H9 (cell line): Measurements from ENCODE around the gene SPDEF. TPM values are rescaled to one million over a fixed set of nuclear protein-coding genes. Genes with fewer than 3 reads are reported as not detected.

Experiments
- DNase-seq: peaks from one replicate; pipeline ENCODE4 v3.0.0-alpha.2; 2017
- H2AFZ ChIP-seq: one replicate; pipeline ENCODE4 v1.6.1; 2013; ENCODE audit warnings: mild to moderate bottlenecking, low read length, control low read depth, moderate library complexity
- H2AK5ac ChIP-seq: 2 replicates; pipeline ENCODE4 v1.6.1; 2013; ENCODE audit warnings: low read length, control low read depth, mixed read lengths; ENCODE audit not compliant: insufficient read length
- H2BK120ac ChIP-seq: one replicate; pipeline ENCODE4 v1.6.1; 2013; ENCODE audit warnings: low read depth, mild to moderate bottlenecking, low read length, control low read depth, inconsistent platforms; ENCODE audit not compliant: poor library complexity, severe bottlenecking
- H2BK12ac ChIP-seq: 2 replicates; pipeline ENCODE4 v1.6.1; 2013; ENCODE audit warnings: low read length, control low read depth, mixed read lengths, low read depth; ENCODE audit not compliant: insufficient read length
- H2BK15ac ChIP-seq: 2 replicates; pipeline ENCODE4 v1.6.1; 2013; ENCODE audit warnings: low read depth, low read length, control low read depth
- H2BK20ac ChIP-seq: one replicate; pipeline ENCODE4 v1.6.1; 2013; ENCODE audit warnings: low read depth, mild to moderate bottlenecking, low read length, control low read depth, inconsistent platforms; ENCODE audit not compliant: poor library complexity, severe bottlenecking
- H2BK5ac ChIP-seq: 2 replicates; pipeline ENCODE4 v1.6.1; 2013; ENCODE audit warnings: low read length, control low read depth, mixed read lengths; ENCODE audit not compliant: insufficient read length
- H3K14ac ChIP-seq: 2 replicates; pipeline ENCODE4 v1.6.1; 2013; ENCODE audit warnings: low read length, control low read depth; ENCODE audit not compliant: insufficient read depth
- H3K18ac ChIP-seq: 2 replicates; pipeline ENCODE4 v1.6.1; 2013; ENCODE audit warnings: low read depth, mild to moderate bottlenecking, mixed read lengths, low read length, control low read depth; ENCODE audit not compliant: insufficient read length
- H3K23ac ChIP-seq: 2 replicates; pipeline ENCODE4 v1.6.1; 2013; ENCODE audit warnings: low read length, control low read depth, mixed read lengths, low read depth; ENCODE audit not compliant: insufficient read length
- H3K23me2 ChIP-seq: 2 replicates; pipeline ENCODE4 v1.6.1; 2013; ENCODE audit warnings: low read depth, mild to moderate bottlenecking, mixed read lengths, low read length, control low read depth; ENCODE audit not compliant: insufficient read length, poor library complexity, severe bottlenecking
- H3K27ac ChIP-seq: 2 replicates; pipeline ENCODE4 v1.5.1; 2013; ENCODE audit warnings: low read length, control low read depth, mixed read lengths, low read depth; ENCODE audit not compliant: insufficient read length
- H3K27me3 ChIP-seq: 2 replicates; pipeline ENCODE4 v1.6.1; 2013; ENCODE audit warnings: low read length, control low read depth, inconsistent platforms; ENCODE audit not compliant: insufficient read depth
- H3K4ac ChIP-seq: 2 replicates; pipeline ENCODE4 v1.6.1; 2013; ENCODE audit warnings: low read depth, mild to moderate bottlenecking, control low read depth, inconsistent platforms, low read length, moderate library complexity
- H3K4me1 ChIP-seq: 2 replicates; pipeline ENCODE4 v1.6.1; 2013; ENCODE audit warnings: low read length, control low read depth, inconsistent platforms; ENCODE audit not compliant: insufficient read depth
- H3K4me2 ChIP-seq: 2 replicates; pipeline ENCODE4 v1.6.1; 2013; ENCODE audit warnings: low read length, control low read depth, mixed read lengths; ENCODE audit not compliant: insufficient read length, insufficient read depth
- H3K56ac ChIP-seq: 2 replicates; pipeline ENCODE4 v1.6.1; 2013; ENCODE audit warnings: low read depth, mild to moderate bottlenecking, mixed read lengths, low read length, control low read depth; ENCODE audit not compliant: insufficient read length
- H3K79me1 ChIP-seq: 2 replicates; pipeline ENCODE4 v1.6.1; 2013; ENCODE audit warnings: low read depth, mild to moderate bottlenecking, moderate library complexity, low read length, control low read depth, inconsistent platforms; ENCODE audit not compliant: insufficient read depth, poor library complexity, severe bottlenecking
- H3K79me2 ChIP-seq: 2 replicates; pipeline ENCODE4 v1.6.1; 2013; ENCODE audit warnings: low read length, control low read depth, inconsistent platforms; ENCODE audit not compliant: insufficient read depth
- H3K9ac ChIP-seq: 2 replicates; pipeline ENCODE4 v1.6.1; 2013; ENCODE audit warnings: low read length, control low read depth, mixed read lengths; ENCODE audit not compliant: insufficient read length; ENCODE audit errors: extremely low read depth
- H3K9me3 ChIP-seq: one replicate; pipeline ENCODE4 v1.6.1; 2013; ENCODE audit warnings: low read depth, low read length, inconsistent platforms; ENCODE audit not compliant: control insufficient read depth
- H3T11ph ChIP-seq: one replicate; pipeline ENCODE4 v1.6.1; 2013; ENCODE audit warnings: mild to moderate bottlenecking, low read length, control low read depth, inconsistent platforms
- H4K20me1 ChIP-seq: one replicate; pipeline ENCODE4 v1.6.1; 2013; ENCODE audit not compliant: control insufficient read depth, insufficient read length, insufficient read depth
- H4K5ac ChIP-seq: 2 replicates; pipeline ENCODE4 v1.6.1; 2013; ENCODE audit warnings: low read depth, mild to moderate bottlenecking, mixed read lengths, low read length, control low read depth; ENCODE audit not compliant: insufficient read length
- H4K8ac ChIP-seq: replicated peaks from 2 replicates; pipeline ENCODE4 v1.6.1; 2013; ENCODE audit warnings: low read length, control low read depth, mixed read lengths, low read depth; ENCODE audit not compliant: insufficient read length
- H4K91ac ChIP-seq: 2 replicates; pipeline ENCODE4 v1.6.1; 2013; ENCODE audit warnings: low read depth, mild to moderate bottlenecking, moderate library complexity, mixed read lengths, low read length, control low read depth; ENCODE audit not compliant: insufficient read length
- H3K27ac Mint-ChIP-seq, 3 experiments: 2 replicates in 2 of 3; 3 replicates in 1 of 3; pipeline ENCODE4 v1.8.0; 2020 to 2021; ENCODE audit warnings: mixed read lengths in 3 of 3, mild to moderate bottlenecking in 1 of 3, moderate library complexity in 1 of 3
- H3K27me3 Mint-ChIP-seq: 2 replicates; pipeline ENCODE4 v1.8.0; 2021; ENCODE audit warnings: low read depth, mild to moderate bottlenecking, moderate library complexity, mixed read lengths
- H3K36me3 Mint-ChIP-seq, 3 experiments: 2 replicates in 2 of 3; 3 replicates in 1 of 3; pipeline ENCODE4 v1.8.0; 2020 to 2021; ENCODE audit warnings: low read depth in 3 of 3, mixed read lengths in 3 of 3; ENCODE audit not compliant: insufficient read depth in 1 of 3
- H3K4me1 Mint-ChIP-seq, 2 experiments: 2 replicates each; pipeline ENCODE4 v1.8.0; 2020; ENCODE audit warnings: mixed read lengths in 2 of 2
- H3K4me3 Mint-ChIP-seq, 2 experiments: 2 replicates in 1 of 2; 3 replicates in 1 of 2; pipeline ENCODE4 v1.8.0; 2020 to 2021; ENCODE audit warnings: mild to moderate bottlenecking in 2 of 2, mixed read lengths in 2 of 2, moderate library complexity in 1 of 2
- H3K9me3 Mint-ChIP-seq, 2 experiments: 2 replicates in 1 of 2; 3 replicates in 1 of 2; pipeline ENCODE4 v1.8.0; 2020; ENCODE audit warnings: mild to moderate bottlenecking in 2 of 2, mixed read lengths in 2 of 2, moderate library complexity in 1 of 2
- WGBS: extraction: QIAGEN DNeasy Blood & Tissue Kit; methylation state at CpG from one replicate; pipeline ENCODE4 v1.1.7; 2013; ENCODE audit warnings: missing lambda C conversion rate, low lambda C conversion rate, mixed read lengths; ENCODE audit not compliant: insufficient read length; ENCODE audit errors: extremely low coverage; 5-methylcytosine and 5-hydroxymethylcytosine counted together
- total RNA-seq: library from RNA; stranded (reverse); gene quantifications from 2 replicates; pipeline ENCODE4 v1.2.1, GENCODE V29; 2021
- TF ChIP-seq, protein P1 (sequence below): fragments of 200-600 bp; sonication (generic); conservative IDR thresholded peaks from 3 replicates; pipeline ENCODE4 v1.8.0; 2021; ENCODE audit warnings: antibody characterized with exemption, mild to moderate bottlenecking

SPDEF gene
- total RNA-seq, 1 experiment from 2014 or later: 0.15 TPM

GRCh38 chr6:34561227-34561530 lies 5.0 kb upstream of the SPDEF start:
- Histone ChIP-seq H4K91ac (no peak overlapping the region), H3K23ac (no peak overlapping the region), H2AFZ (no peak overlapping the region), H3K56ac (no peak overlapping the region), H4K20me1 (no peaks in the 10 kb centered on the region), H3K9ac (no peak overlapping the region), H4K5ac (no peak overlapping the region), H3K27me3 (no peaks in the 10 kb centered on the region), H3K79me2 (no peaks in the 10 kb centered on the region), H3K4me2 (no peak overlapping the region), H3K23me2 (no peaks in the 10 kb centered on the region), H4K8ac (no peak overlapping the region), H2BK5ac (no peak overlapping the region), H2BK15ac (no peak overlapping the region), H3K9me3 (no peaks in the 10 kb centered on the region), H2BK20ac (no peak overlapping the region), H3K79me1 (no peaks in the 10 kb centered on the region), H3K14ac (no peak overlapping the region), H3K27ac (no peak overlapping the region), H3T11ph (no peak overlapping the region), H3K4me1 (no peaks in the 10 kb centered on the region; the same call in 1 of the 2 replicates), H2BK120ac (no peak overlapping the region), H2BK12ac (no peak overlapping the region), H3K18ac (no peak overlapping the region), H2AK5ac (no peak overlapping the region), H3K4ac (no peak overlapping the region)
- no peak for DNase-seq
- no peak overlapping the region for H3K4me3 Mint-ChIP-seq
- H3K27me3 Mint-ChIP-seq: peaks cover 1% of the 10 kb centered on the region
- H3K27ac Mint-ChIP-seq: no peak overlapping the region
- TF ChIP-seq, protein P1, sequence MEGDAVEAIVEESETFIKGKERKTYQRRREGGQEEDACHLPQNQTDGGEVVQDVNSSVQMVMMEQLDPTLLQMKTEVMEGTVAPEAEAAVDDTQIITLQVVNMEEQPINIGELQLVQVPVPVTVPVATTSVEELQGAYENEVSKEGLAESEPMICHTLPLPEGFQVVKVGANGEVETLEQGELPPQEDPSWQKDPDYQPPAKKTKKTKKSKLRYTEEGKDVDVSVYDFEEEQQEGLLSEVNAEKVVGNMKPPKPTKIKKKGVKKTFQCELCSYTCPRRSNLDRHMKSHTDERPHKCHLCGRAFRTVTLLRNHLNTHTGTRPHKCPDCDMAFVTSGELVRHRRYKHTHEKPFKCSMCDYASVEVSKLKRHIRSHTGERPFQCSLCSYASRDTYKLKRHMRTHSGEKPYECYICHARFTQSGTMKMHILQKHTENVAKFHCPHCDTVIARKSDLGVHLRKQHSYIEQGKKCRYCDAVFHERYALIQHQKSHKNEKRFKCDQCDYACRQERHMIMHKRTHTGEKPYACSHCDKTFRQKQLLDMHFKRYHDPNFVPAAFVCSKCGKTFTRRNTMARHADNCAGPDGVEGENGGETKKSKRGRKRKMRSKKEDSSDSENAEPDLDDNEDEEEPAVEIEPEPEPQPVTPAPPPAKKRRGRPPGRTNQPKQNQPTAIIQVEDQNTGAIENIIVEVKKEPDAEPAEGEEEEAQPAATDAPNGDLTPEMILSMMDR: no peak
- no CpG with 5 or more reads among the region's 2 CpGs for WGBS
- no peaks in the 10 kb centered on the region; a peak in 2 of 5 replicates for H3K9me3 Mint-ChIP-seq
- peaks cover 22 to 32% of the 10 kb centered on the region in 2 experiments for H3K4me1 Mint-ChIP-seq
- no peaks in the 10 kb centered on the region for H3K36me3 Mint-ChIP-seq
